SU-DHL-6 (cell line): ENCODE results near the gene SLC11A1.

Experiments
- CTCF ChIP-seq: fragments of 200-600 bp; sonication (generic); IDR thresholded peaks from one replicate; pipeline ENCODE4 v1.5.1; 2017; ENCODE audit warnings: antibody characterized with exemption, mild to moderate bottlenecking, low read length, moderate library complexity; ENCODE audit not compliant: insufficient read depth, poor library complexity, severe bottlenecking
- EZH2phosphoT487 ChIP-seq: fragments of 200-600 bp; sonication (generic), shearing (Covaris generic); conservative IDR thresholded peaks from 2 replicates; pipeline ENCODE4 v1.6.1; 2018; ENCODE audit warnings: mild to moderate bottlenecking, antibody characterized with exemption, low read length, moderate library complexity, mixed read lengths

- TF ChIP-seq CTCF (no peak), EZH2phosphoT487 (no peak)
These were observed 5.5 kb downstream of the SLC11A1 start for GRCh38 chr2:218387369-218388194.
